C4-2B (cell line): ENCODE measurements around the gene KCNJ8.
"Not testable (repeated sequence)": the region's sequence is repeated elsewhere in the genome, so short reads cannot be mapped to it uniquely, and the experiment has no call there.

Experiments used
- CTCF ChIP-seq: fragments of 450-650 bp; conservative IDR thresholded peaks from 2 replicates; pipeline ENCODE4 v1.5.1; 2017; ENCODE audit warnings: mild to moderate bottlenecking
- ZFX ChIP-seq: fragments of 450-650 bp; IDR thresholded peaks from 2 replicates; pipeline ENCODE4 v1.6.1; 2017

DNA sequence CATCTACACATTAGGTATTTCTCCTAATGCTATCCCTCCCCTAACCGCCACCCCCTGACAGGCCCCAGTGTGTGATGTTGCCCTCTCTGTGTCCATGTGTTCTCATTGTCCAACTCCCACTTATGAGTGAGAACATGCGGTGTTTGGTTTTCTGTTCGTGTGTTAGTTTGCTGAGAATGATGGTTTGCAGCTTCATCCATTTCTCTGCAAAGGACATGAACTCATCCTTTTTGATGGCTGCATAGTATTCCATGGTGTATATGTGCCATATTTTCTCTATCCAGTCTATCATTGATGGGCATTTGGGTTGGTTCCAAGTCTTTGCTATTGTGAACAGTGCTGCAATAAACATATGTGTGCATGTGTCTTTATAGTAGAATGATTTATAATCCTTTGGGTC is 8.2 kb upstream of the KCNJ8 start:
- not testable (repeated sequence) for TF ChIP-seq CTCF, ZFX
